22Rv1 (cell line): Measurements from ENCODE around the gene GPC6.

Experiments
- ZFX ChIP-seq: fragments of 450-650 bp; IDR thresholded peaks from 2 replicates; pipeline ENCODE4 v1.6.1; 2017; ENCODE audit warnings: antibody characterized with exemption, borderline replicate concordance
- TF ChIP-seq, protein P1 (sequence below): fragments of 450-650 bp; IDR thresholded peaks from 2 replicates; pipeline ENCODE4 v1.5.1; 2017; ENCODE audit warnings: mild to moderate bottlenecking

DNA sequence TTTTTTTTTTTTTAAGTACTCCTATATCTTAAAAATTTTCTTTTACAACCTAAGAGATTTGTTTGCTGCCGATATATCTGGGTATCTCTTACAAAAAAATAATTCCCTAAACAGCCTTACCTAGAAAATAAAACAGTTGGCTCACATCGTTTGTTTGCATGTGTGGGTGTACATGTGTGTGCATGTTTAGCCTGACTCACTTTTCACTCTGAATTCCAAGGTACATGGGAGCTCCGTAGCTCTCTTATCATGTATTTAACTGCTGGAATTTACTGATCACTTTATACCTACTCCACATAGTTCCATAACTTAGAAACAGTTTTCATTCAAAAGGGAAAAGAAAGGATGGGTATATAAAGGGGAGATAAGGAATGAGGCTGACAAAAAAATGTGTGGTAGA lies 616.5 kb downstream of the GPC6 start:
- TF ChIP-seq, protein P1, sequence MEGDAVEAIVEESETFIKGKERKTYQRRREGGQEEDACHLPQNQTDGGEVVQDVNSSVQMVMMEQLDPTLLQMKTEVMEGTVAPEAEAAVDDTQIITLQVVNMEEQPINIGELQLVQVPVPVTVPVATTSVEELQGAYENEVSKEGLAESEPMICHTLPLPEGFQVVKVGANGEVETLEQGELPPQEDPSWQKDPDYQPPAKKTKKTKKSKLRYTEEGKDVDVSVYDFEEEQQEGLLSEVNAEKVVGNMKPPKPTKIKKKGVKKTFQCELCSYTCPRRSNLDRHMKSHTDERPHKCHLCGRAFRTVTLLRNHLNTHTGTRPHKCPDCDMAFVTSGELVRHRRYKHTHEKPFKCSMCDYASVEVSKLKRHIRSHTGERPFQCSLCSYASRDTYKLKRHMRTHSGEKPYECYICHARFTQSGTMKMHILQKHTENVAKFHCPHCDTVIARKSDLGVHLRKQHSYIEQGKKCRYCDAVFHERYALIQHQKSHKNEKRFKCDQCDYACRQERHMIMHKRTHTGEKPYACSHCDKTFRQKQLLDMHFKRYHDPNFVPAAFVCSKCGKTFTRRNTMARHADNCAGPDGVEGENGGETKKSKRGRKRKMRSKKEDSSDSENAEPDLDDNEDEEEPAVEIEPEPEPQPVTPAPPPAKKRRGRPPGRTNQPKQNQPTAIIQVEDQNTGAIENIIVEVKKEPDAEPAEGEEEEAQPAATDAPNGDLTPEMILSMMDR, result no peak
- TF ChIP-seq ZFX, result no peak
